ENCODE data around the gene PTCH1.

Gene PTCH1

DNA sequence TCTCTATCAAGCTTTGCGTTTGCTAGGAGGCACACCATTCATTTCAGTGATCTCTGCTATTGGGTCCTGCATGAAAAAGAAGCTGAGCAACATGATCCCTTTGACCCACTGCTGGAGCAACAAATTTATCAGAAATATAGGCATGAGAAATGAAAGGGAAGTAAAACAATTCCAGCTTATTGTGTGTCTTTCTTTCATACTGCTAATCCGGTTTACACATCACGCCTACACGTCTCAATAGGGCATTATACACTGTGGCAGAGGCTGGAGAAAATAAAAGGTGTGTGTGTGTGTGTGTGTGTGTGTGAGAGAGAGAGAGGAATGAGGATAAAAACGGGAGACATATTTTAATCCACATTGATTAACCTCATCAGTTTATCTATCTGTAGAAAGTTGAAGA is 2.4 kb downstream of the PTCH1 start:
- TF ChIP-seq CTCF (IDR thresholded peaks at IDR 0.05; ENCODE audit: insufficient read depth, low read length, missing control alignments): no peak
- DNase-seq (ENCODE audit: low read depth, low spot score): no peak
- H3K4me3 ChIP-seq (ENCODE audit: low read depth, low read length): no peak overlapping the region
- ChIA-PET POLR2A (interaction anchor here (0.8 kb wide), 1 partner anchor 259 kb away, joined by 3 read pairs; no protein-coding TSS in a partner anchor), CTCF (interaction anchor here (1.1 to 1.5 kb wide), 2 partner anchors 250 to 383 kb away, joined by 3 read pairs; no protein-coding TSS in a partner anchor)

DNA sequence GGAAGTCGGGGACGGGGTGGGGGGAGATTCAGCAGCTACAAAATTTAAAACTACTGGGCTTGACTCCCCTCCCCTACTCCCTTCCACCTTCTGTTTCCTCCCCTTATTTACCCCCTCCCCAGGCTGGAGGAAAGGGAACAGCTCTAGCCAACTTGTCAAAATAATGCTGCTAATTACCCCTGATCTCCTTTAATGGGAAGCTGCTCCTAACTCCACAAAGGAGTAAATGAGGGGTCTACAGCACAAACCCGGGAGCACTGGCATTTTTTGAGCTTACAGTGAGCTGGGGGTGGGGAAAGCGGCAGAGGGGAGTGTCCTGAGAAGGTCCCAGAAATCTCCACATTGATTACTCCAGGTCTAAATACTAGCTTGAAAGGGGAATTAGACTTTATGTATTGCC is 3.1 kb downstream of the PTCH1 start:
- ChIA-PET POLR2A (no interaction called here), CTCF (interaction anchor here (1.1 to 1.5 kb wide), 2 partner anchors 249 to 382 kb away, joined by 3 read pairs; no protein-coding TSS in a partner anchor)
- TF ChIP-seq CTCF (IDR thresholded peaks at IDR 0.05; ENCODE audit: insufficient read depth, low read length, missing control alignments): no peak
- no peak for DNase-seq (ENCODE audit: low read depth, low spot score)
- H3K4me3 ChIP-seq (ENCODE audit: low read depth, low read length): no peak overlapping the region

DNA sequence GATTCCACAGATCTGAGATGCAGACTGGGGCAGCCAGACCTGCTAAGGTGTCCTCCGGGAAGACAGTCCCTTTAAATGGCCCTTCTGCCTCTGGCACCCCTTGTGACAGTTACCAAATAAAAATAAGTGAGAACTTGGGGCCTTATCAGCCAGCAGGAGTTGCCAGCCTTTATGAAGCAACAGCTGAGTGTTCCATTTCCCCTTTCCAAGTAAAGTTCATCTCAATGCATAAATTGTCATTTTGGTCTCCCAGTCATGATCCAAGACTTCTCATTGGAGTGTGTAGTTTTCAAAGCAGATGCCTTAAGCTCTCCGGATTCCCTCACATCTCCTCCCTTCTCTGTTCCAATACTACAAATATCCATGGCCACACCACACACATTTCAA is 4.1 kb downstream of the PTCH1 start:
- ChIA-PET POLR2A (no interaction called here), CTCF (no interaction called here)
- H3K4me3 ChIP-seq (ENCODE audit: low read depth, low read length): peak overlapping the region; percentile 83; the same call in 1 of the 2 replicates
- DNase-seq (ENCODE audit: low read depth, low spot score): no peak
- TF ChIP-seq CTCF (IDR thresholded peaks at IDR 0.05; ENCODE audit: insufficient read depth, low read length, missing control alignments): no peak

DNA sequence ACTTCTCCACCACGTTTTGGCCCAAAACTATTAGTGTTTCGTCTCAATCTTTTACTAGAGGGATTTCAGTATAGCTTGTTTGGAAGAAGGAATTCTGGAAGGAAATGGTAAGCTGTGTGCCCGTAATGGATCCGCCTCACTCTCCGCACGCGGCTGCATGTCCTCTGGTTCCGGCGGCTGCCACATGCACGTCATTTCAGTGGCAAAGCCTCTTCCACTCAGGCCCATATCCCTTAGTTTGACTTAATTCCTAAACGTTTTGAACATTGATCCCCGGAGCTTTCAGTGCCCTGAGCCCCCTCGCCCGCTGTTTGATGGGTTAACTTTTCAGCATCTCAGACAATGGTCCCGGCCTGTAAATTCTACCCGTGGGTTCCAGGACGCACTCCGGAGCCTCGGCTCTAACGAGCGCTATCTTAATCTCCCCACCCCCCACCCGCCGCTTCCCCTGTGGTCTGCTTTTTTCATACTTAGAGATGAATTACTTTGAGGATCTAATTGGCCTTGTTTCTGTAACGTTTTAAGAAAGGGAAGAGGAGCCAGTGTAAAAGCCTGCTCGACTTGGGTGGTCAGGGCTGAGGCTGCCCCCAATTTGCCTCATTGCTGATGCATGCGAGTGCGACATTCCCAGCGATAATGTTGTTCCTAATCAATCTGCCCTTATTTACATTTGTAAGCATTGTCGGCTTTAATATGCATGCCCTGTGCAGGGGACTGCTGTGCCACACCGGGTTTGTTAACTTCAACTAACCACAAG is 4.6 kb downstream of the PTCH1 start:
- POLR2A ChIA-PET: interaction anchor here (0.8 kb wide), 1 partner anchor 195 kb away, joined by 3 read pairs; no protein-coding TSS in a partner anchor
- peak overlapping the region; percentile 83 for H3K4me3 ChIP-seq (ENCODE audit: low read depth, low read length)
- no peak for TF ChIP-seq CTCF (IDR thresholded peaks at IDR 0.05; ENCODE audit: insufficient read depth, low read length, missing control alignments)
- CTCF ChIA-PET: no interaction called here
- no peak for DNase-seq (ENCODE audit: low read depth, low spot score)

DNA sequence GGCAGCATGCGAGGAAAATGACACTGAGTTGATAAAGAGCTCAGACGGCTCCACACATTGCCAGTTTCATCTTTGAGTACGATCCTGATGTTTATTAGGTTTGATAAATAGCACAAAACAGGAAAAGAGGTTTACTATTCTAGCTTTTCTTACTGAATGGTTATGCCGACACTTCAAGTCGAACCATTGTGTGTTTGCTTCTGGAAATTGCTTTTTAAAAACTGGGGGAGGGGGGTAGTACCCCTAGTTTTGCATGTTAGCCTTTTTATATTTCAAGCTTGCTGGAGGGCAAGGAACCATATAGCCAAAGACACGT is 5.2 kb downstream of the PTCH1 start:
- ChIA-PET CTCF (no interaction called here), POLR2A (interaction anchor here (0.8 kb wide), 1 partner anchor 195 kb away, joined by 3 read pairs; no protein-coding TSS in a partner anchor)

More for the DNA sequence above, 5.2 kb downstream of the PTCH1 start:
- peak overlapping the region; percentile 83 for H3K4me3 ChIP-seq (ENCODE audit: low read depth, low read length)
- TF ChIP-seq CTCF (IDR thresholded peaks at IDR 0.05; ENCODE audit: insufficient read depth, low read length, missing control alignments): no peak
- DNase-seq (ENCODE audit: low read depth, low spot score): no peak

All from AG04449 (cell line).